ENCODE measurements around the gene UBE2J2.

- TF ChIP-seq HDAC2 (IDR thresholded peaks at IDR 0.05; ENCODE audit: borderline replicate concordance in 1 of 2, low read depth in 2 of 2, low read length in 2 of 2) (no peak), CBX8 (IDR thresholded peaks at IDR 0.05; ENCODE audit: borderline replicate concordance, low read depth, low read length) (no peak), CTCF (IDR thresholded peaks at IDR 0.05; ENCODE audit: control extremely low read depth in 1 of 3, insufficient read depth in 1 of 3, low read depth in 1 of 3, low read length in 3 of 3) (no peak), RXRA (IDR thresholded peaks at IDR 0.05; ENCODE audit: insufficient read depth, low read depth, low read length) (no peak), TAF1 (IDR thresholded peaks at IDR 0.05; ENCODE audit: low read depth, low read length) (no peak), CEBPB (IDR thresholded peaks at IDR 0.05; ENCODE audit: low read depth, low read length) (no peak), RFX5 (IDR thresholded peaks at IDR 0.05; ENCODE audit: borderline replicate concordance, low read depth, low read length) (no peak), RAD21 (IDR thresholded peaks at IDR 0.05 in 1 of 2, conservative IDR thresholded peaks at IDR 0.05 in 1 of 2; ENCODE audit: low read depth in 2 of 2, low read length in 2 of 2) (no peak)
These were observed 30.1 kb upstream of the UBE2J2 start for GRCh38 chr1:1303736-1304135.

Measured in H1 (cell line).